OCI-LY1 (cell line): Measurements from ENCODE around the gene GADD45B.

ENCODE experiments used
- H2AFZ ChIP-seq: fragments of 200-600 bp; sonication (generic), shearing (Covaris generic); 2 replicates; pipeline ENCODE4 v1.6.0; 2014; ENCODE audit warnings: antibody characterized with exemption, mild to moderate bottlenecking, low read length
- H3F3A ChIP-seq: fragments of 200-600 bp; sonication (generic), shearing (Covaris generic); 2 replicates; pipeline ENCODE4 v1.6.0; 2014; ENCODE audit warnings: mild to moderate bottlenecking, antibody characterized with exemption, low read length, moderate library complexity; ENCODE audit not compliant: insufficient read depth
- H3K27ac ChIP-seq: fragments of 200-600 bp; sonication (generic); 2 replicates; pipeline ENCODE4 v1.5.1; 2014; ENCODE audit warnings: low read length, mixed run types, mild to moderate bottlenecking, low read depth; ENCODE audit not compliant: poor library complexity, severe bottlenecking
- H3K27me3 ChIP-seq: fragments of 200-600 bp; sonication (generic); 2 replicates; pipeline ENCODE4 v1.6.0; 2014; ENCODE audit warnings: antibody characterized with exemption, mild to moderate bottlenecking, low read length, moderate library complexity; ENCODE audit not compliant: insufficient read depth
- H3K36me3 ChIP-seq: fragments of 200-600 bp; sonication (generic); 2 replicates; pipeline ENCODE4 v1.6.1; 2014; ENCODE audit warnings: mild to moderate bottlenecking, antibody characterized with exemption, low read length, moderate library complexity, mixed read lengths; ENCODE audit not compliant: insufficient read depth
- H3K4me1 ChIP-seq: fragments of 200-600 bp; sonication (generic); 2 replicates; pipeline ENCODE4 v1.5.1; 2014; ENCODE audit warnings: mild to moderate bottlenecking, low read length, moderate library complexity; ENCODE audit not compliant: insufficient read depth, severe bottlenecking
- H3K4me2 ChIP-seq: fragments of 200-600 bp; sonication (generic), shearing (Covaris generic); 2 replicates; pipeline ENCODE4 v1.6.1; 2014; ENCODE audit warnings: low read length
- H3K4me3 ChIP-seq: fragments of 200-600 bp; sonication (generic); 2 replicates; pipeline ENCODE4 v1.5.1; 2014; ENCODE audit warnings: low read length, low read depth, mild to moderate bottlenecking, mixed read lengths; ENCODE audit not compliant: poor library complexity, severe bottlenecking
- H3K79me2 ChIP-seq: fragments of 200-600 bp; shearing (Covaris generic); 2 replicates; pipeline ENCODE4 v1.6.1; 2016; ENCODE audit warnings: mixed run types, low read length, mixed read lengths; ENCODE audit not compliant: insufficient read depth
- H3K9ac ChIP-seq: fragments of 200-600 bp; sonication (generic), shearing (Covaris generic); 2 replicates; pipeline ENCODE4 v1.6.1; 2014; ENCODE audit warnings: mild to moderate bottlenecking, low read length, mixed read lengths
- H3K9me2 ChIP-seq: fragments of 200-600 bp; sonication (generic), shearing (Covaris generic); 2 replicates; pipeline ENCODE4 v1.6.1; 2014; ENCODE audit warnings: low read depth, mild to moderate bottlenecking, low read length, mixed read lengths
- H3K9me3 ChIP-seq: fragments of 200-600 bp; shearing (Covaris generic); 2 replicates; pipeline ENCODE4 v1.6.1; 2014; ENCODE audit warnings: low read length, mixed read lengths
- H4K20me1 ChIP-seq: fragments of 200-600 bp; sonication (generic), shearing (Covaris generic); 2 replicates; pipeline ENCODE4 v1.6.0; 2016; ENCODE audit warnings: mild to moderate bottlenecking, low read length; ENCODE audit not compliant: insufficient read depth
- EZH2 ChIP-seq: fragments of 200-600 bp; sonication (generic), shearing (Covaris generic); IDR thresholded peaks from 2 replicates; pipeline ENCODE4 v1.8.0; 2017; ENCODE audit warnings: borderline replicate concordance, mixed run types, mild to moderate bottlenecking, antibody characterized with exemption, low read length, moderate library complexity, mixed read lengths
- TF ChIP-seq, protein P1 (sequence below): fragments of 200-600 bp; sonication (generic), shearing (Covaris generic); IDR thresholded peaks from 2 replicates; pipeline ENCODE4 v1.5.1; 2017; ENCODE audit warnings: mild to moderate bottlenecking, antibody characterized with exemption, low read length, moderate library complexity, mixed read lengths

GADD45B gene

DNA sequence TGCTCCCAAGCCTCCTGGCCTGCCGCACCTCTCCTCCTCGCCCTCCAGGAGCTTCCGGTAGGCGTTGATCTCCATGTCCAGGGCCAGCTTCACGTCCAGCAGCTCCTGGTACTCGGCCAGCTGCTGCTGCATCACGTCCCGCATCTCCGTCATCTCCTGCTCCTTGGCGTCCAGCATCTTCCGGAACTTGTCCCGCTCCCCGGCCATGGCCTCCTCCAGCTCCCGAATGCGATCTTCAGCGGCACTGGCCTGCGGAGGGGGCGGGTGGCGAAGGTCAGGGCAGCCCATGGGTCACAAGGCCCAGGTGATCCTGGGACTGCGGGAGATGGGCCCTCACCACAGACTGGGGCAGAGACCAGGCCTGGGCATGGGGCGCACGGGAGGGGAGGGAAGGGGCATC lies 41.7 kb upstream of the GADD45B start:
- Histone ChIP-seq H3K4me1 (no peaks in the 10 kb centered on the region), H3K27ac (no peak overlapping the region), H3K79me2 (no peaks in the 10 kb centered on the region), H3K36me3 (peaks cover 79% of the 10 kb centered on the region), H3F3A (no peaks in the 10 kb centered on the region), H3K9ac (no peak overlapping the region), H3K9me3 (no peaks in the 10 kb centered on the region), H3K27me3 (no peaks in the 10 kb centered on the region), H3K4me2 (no peak overlapping the region), H3K4me3 (no peak overlapping the region), H3K9me2 (no peaks in the 10 kb centered on the region), H2AFZ (no peak overlapping the region), H4K20me1 (no peaks in the 10 kb centered on the region)
- TF ChIP-seq EZH2 = no peak
- TF ChIP-seq, protein P1, sequence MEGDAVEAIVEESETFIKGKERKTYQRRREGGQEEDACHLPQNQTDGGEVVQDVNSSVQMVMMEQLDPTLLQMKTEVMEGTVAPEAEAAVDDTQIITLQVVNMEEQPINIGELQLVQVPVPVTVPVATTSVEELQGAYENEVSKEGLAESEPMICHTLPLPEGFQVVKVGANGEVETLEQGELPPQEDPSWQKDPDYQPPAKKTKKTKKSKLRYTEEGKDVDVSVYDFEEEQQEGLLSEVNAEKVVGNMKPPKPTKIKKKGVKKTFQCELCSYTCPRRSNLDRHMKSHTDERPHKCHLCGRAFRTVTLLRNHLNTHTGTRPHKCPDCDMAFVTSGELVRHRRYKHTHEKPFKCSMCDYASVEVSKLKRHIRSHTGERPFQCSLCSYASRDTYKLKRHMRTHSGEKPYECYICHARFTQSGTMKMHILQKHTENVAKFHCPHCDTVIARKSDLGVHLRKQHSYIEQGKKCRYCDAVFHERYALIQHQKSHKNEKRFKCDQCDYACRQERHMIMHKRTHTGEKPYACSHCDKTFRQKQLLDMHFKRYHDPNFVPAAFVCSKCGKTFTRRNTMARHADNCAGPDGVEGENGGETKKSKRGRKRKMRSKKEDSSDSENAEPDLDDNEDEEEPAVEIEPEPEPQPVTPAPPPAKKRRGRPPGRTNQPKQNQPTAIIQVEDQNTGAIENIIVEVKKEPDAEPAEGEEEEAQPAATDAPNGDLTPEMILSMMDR = no peak

DNA sequence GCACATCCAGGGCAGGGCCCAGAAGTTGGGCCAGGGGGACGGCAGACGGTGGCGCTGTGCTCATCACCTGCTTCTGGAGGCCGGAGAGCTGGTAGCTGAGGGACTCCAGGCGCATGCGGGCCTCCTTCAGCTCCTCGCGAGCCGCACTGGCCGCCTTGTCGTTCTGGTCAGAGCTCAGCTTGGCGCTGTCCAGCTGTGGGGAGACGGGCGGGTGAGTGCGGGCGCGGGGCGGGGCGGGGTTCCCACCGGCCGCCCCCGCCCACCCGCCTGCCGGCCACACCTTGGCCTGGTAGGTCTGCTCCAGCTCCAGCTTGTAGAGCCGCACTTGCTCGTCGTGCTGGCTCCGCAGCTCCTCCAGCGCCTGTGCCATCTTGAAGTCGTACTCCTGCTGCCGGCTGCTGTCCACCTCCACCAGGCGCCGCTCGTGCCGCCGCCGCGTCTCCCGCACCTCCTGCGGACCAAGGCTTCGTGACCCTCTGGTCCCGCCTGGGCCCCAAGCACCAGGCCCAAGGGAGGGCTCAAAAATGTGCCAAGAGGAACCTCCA lies 41.1 kb upstream of the GADD45B start:
- no peaks in the 10 kb centered on the region for H3K9me2 ChIP-seq
- H3K79me2 ChIP-seq = no peaks in the 10 kb centered on the region
- no peaks in the 10 kb centered on the region for H4K20me1 ChIP-seq
- H3K36me3 ChIP-seq = peaks cover 77% of the 10 kb centered on the region
- no peak overlapping the region for H2AFZ ChIP-seq
- no peaks in the 10 kb centered on the region for H3F3A ChIP-seq
- no peak overlapping the region for H3K27ac ChIP-seq
- H3K27me3 ChIP-seq = no peaks in the 10 kb centered on the region
- TF ChIP-seq, protein P1 = no peak
- TF ChIP-seq EZH2 = no peak
- no peak overlapping the region for H3K9ac ChIP-seq
- H3K4me3 ChIP-seq = no peak overlapping the region
- H3K4me2 ChIP-seq = no peak overlapping the region
- H3K4me1 ChIP-seq = no peaks in the 10 kb centered on the region
- no peaks in the 10 kb centered on the region for H3K9me3 ChIP-seq

DNA sequence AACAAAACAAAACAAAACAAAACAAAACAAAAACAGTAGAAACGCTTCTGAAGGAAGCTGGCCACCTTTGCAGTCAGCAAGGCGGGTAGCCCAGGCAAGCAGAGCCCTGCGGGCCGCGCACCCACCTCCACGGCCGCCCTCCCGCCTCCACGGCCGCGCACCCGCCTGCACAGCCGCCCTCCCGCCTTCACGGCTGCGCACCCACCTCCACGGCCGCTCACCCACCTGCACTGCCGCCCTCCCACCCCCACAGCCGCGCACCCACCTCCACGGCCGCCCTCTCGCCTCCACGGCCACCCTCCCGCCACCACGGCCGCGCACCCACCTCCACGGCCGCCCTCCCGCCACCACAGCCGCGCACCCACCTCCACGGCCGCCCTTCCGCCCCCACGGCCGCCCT lies 39.5 kb upstream of the GADD45B start:
- Histone ChIP-seq H3K9ac (no peak overlapping the region), H3F3A (no peaks in the 10 kb centered on the region), H3K36me3 (peaks cover 73% of the 10 kb centered on the region), H3K9me2 (no peaks in the 10 kb centered on the region), H3K4me2 (no peak overlapping the region), H4K20me1 (no peaks in the 10 kb centered on the region), H3K4me3 (no peak overlapping the region), H3K4me1 (no peaks in the 10 kb centered on the region), H3K9me3 (no peaks in the 10 kb centered on the region), H3K27me3 (no peaks in the 10 kb centered on the region), H3K79me2 (no peaks in the 10 kb centered on the region), H2AFZ (no peak overlapping the region), H3K27ac (no peak overlapping the region)
- TF ChIP-seq EZH2 = no peak
- TF ChIP-seq, protein P1 = no peak
